ENCODE results near the gene R3HCC1L. TPM values are rescaled to one million over a fixed set of nuclear protein-coding genes. Genes with fewer than 3 reads are reported as not detected.

R3HCC1L gene
- total RNA-seq, 6 donors from 2014 or later, result 13.2 to 24.1 (median 16.3) TPM

GRCh38 chr10:98158576-98158975, 24.1 kb downstream of the R3HCC1L start:
- DNase-seq (no peak), ATAC-seq (ENCODE audit: low FRiP score in 2 of 2) (no peak)
- H3K4me1 ChIP-seq, result peaks cover 0 to 4% (median 0%) of the 10 kb centered on the region in 4 donors
- no peaks in the 10 kb centered on the region for H3K27me3 ChIP-seq
- no peak for TF ChIP-seq POLR2AphosphoS5 (IDR thresholded peaks at IDR 0.05)
- TF ChIP-seq EP300 (IDR thresholded peaks at IDR 0.05), result no peak
- TF ChIP-seq POLR2A (IDR thresholded peaks at IDR 0.05), result no peak
- no peak for TF ChIP-seq CTCF (IDR thresholded peaks at IDR 0.05)
- no peaks in the 10 kb centered on the region for H3K9me3 ChIP-seq
- no peak overlapping the region for H3K4me3 ChIP-seq
- H3K27ac ChIP-seq, result no peak overlapping the region
- peaks cover 0 to 17% (median 7%) of the 10 kb centered on the region in 4 donors for H3K36me3 ChIP-seq
- 74 to 79% methylated on average over 1 of the region's 1 CpG for WGBS, 2 donors

GRCh38 chr10:98163941-98164340, 29.5 kb downstream of the R3HCC1L start:
- Histone ChIP-seq H3K36me3 (peaks cover 0 to 39% (median 21%) of the 10 kb centered on the region in 4 donors), H3K27ac (no peak overlapping the region), H3K9me3 (no peaks in the 10 kb centered on the region), H3K4me3 (no peak overlapping the region), H3K4me1 (no peaks in the 10 kb centered on the region), H3K27me3 (no peaks in the 10 kb centered on the region)
- DNase-seq (no peak), ATAC-seq (ENCODE audit: low FRiP score in 2 of 2) (no peak)
- TF ChIP-seq POLR2A (IDR thresholded peaks at IDR 0.05) (no peak), POLR2AphosphoS5 (IDR thresholded peaks at IDR 0.05) (no peak), EP300 (IDR thresholded peaks at IDR 0.05) (no peak), CTCF (IDR thresholded peaks at IDR 0.05) (no peak)
- WGBS, 2 donors, result 96 to 100% methylated on average over 5 of the region's 5 CpGs

GRCh38 chr10:98167191-98167590, 32.7 kb downstream of the R3HCC1L start:
- Histone ChIP-seq H3K27me3 (no peaks in the 10 kb centered on the region), H3K36me3 (peaks cover 0 to 43% (median 21%) of the 10 kb centered on the region in 4 donors), H3K4me3 (no peak overlapping the region), H3K4me1 (peaks cover 0 to 3% (median 0%) of the 10 kb centered on the region in 4 donors), H3K27ac (no peak overlapping the region), H3K9me3 (no peaks in the 10 kb centered on the region)
- DNase-seq (no peak), ATAC-seq (ENCODE audit: low FRiP score in 2 of 2) (no peak)
- 50 to 86% methylated on average over 2 of the region's 2 CpGs for WGBS, 2 donors
- no peak for TF ChIP-seq POLR2AphosphoS5 (IDR thresholded peaks at IDR 0.05)
- TF ChIP-seq EP300 (IDR thresholded peaks at IDR 0.05), result no peak
- TF ChIP-seq POLR2A (IDR thresholded peaks at IDR 0.05), result no peak
- TF ChIP-seq CTCF (IDR thresholded peaks at IDR 0.05), result no peak

GRCh38 chr10:98168147-98168546, 33.7 kb downstream of the R3HCC1L start:
- H3K4me1 ChIP-seq, result peaks cover 0 to 3% (median 0%) of the 10 kb centered on the region in 4 donors
- no peak for ATAC-seq (ENCODE audit: low FRiP score in 2 of 2)
- 91 to 95% methylated on average over 7 of the region's 7 CpGs for WGBS, 2 donors

More at GRCh38 chr10:98168147-98168546, 33.7 kb downstream of the R3HCC1L start:
- no peaks in the 10 kb centered on the region for H3K27me3 ChIP-seq
- H3K9me3 ChIP-seq, result no peaks in the 10 kb centered on the region
- H3K36me3 ChIP-seq, result peaks cover 0 to 40% (median 17%) of the 10 kb centered on the region in 4 donors
- no peak overlapping the region for H3K27ac ChIP-seq
- no peak overlapping the region for H3K4me3 ChIP-seq
- TF ChIP-seq CTCF (IDR thresholded peaks at IDR 0.05) (no peak), POLR2AphosphoS5 (IDR thresholded peaks at IDR 0.05) (no peak), POLR2A (IDR thresholded peaks at IDR 0.05) (no peak), EP300 (IDR thresholded peaks at IDR 0.05) (no peak)
- no peak for DNase-seq
